SK-N-SH (cell line): ENCODE data around the gene NCKAP5. TPM values are rescaled to one million over a fixed set of nuclear protein-coding genes. Genes with fewer than 3 reads are reported as not detected.

Source experiments
- CTCF ChIA-PET: fragments of 300-600, 350-600 bp; formaldehyde crosslinking; extraction: SDS; loops from one replicate; lab custom pipeline; 2021; lab: Yijun Ruan, JAX
- POLR2A ChIA-PET: fragments of 350-600 bp; sonication (Branson Sonifier 250); formaldehyde crosslinking; extraction: SDS; loops from one replicate; lab custom pipeline; 2020; ENCODE audit warnings: antibody characterized with exemption, inconsistent platforms; lab: Yijun Ruan, JAX
- DNase-seq: peaks from one replicate; pipeline ENCODE4 v3.0.0; 2012
- H2AFZ ChIP-seq: fragments of 200-600 bp; sonication (generic); 2 replicates; pipeline ENCODE4 v1.8.1; 2016; ENCODE audit warnings: antibody characterized with exemption, mild to moderate bottlenecking, low read depth
- H3F3A ChIP-seq: fragments of 200-600 bp; sonication (generic); replicated peaks from 2 replicates; pipeline ENCODE3; 2016; ENCODE audit warnings: antibody characterized with exemption, mild to moderate bottlenecking; ENCODE audit not compliant: insufficient read depth
- H3K27ac ChIP-seq, 2 experiments: fragments of 200-500 bp in 1 of 2; fragments of 200-600 bp in 1 of 2; sonication (Bioruptor generic) in 1 of 2; sonication (generic), shearing (Covaris generic) in 1 of 2; 2 replicates each; pipeline versions ENCODE4 v1.5.1 to v1.6.1; 2014 to 2016; ENCODE audit warnings: low read depth in 2 of 2, inconsistent platforms in 1 of 2, low read length in 1 of 2, mild to moderate bottlenecking in 1 of 2, mixed read lengths in 1 of 2
- H3K27me3 ChIP-seq: fragments of 200-600 bp; sonication (generic), shearing (Covaris generic); 2 replicates; pipeline ENCODE4 v1.6.1; 2016; ENCODE audit warnings: mixed run types; ENCODE audit not compliant: insufficient read depth
- H3K36me3 ChIP-seq, 2 experiments: fragments of 200-500 bp in 1 of 2; fragments of 200-600 bp in 1 of 2; sonication (Bioruptor generic) in 1 of 2; sonication (generic) in 1 of 2; replicated peaks in 1 of 2; 2 replicates each; pipeline versions ENCODE3 to v1.5.1; 2014 to 2016; ENCODE audit warnings: low read length in 1 of 2, mild to moderate bottlenecking in 1 of 2; ENCODE audit not compliant: insufficient read depth in 2 of 2, control insufficient read depth in 1 of 2
- H3K4me1 ChIP-seq, 2 experiments: fragments of 200-500 bp in 1 of 2; fragments of 200-600 bp in 1 of 2; sonication (Bioruptor generic) in 1 of 2; sonication (generic), shearing (Covaris generic) in 1 of 2; 2 replicates each; pipeline versions ENCODE4 v1.5.1 to v1.6.1; 2014 to 2016; ENCODE audit warnings: low read depth in 1 of 2, low read length in 1 of 2, mixed run types in 1 of 2; ENCODE audit not compliant: insufficient read depth in 2 of 2, control insufficient read depth in 1 of 2
- H3K4me2 ChIP-seq: fragments of 200-600 bp; sonication (generic), shearing (Covaris generic); 2 replicates; pipeline ENCODE4 v1.6.1; 2017; ENCODE audit warnings: mixed run types
- H3K4me3 ChIP-seq, 2 experiments: fragments of 200-500 bp in 1 of 2; fragments of 200-600 bp in 1 of 2; sonication (Bioruptor generic) in 1 of 2; sonication (generic), shearing (Covaris generic) in 1 of 2; 2 replicates each; pipeline versions ENCODE4 v1.5.1 to v1.8.1; 2014 to 2016; ENCODE audit warnings: low read depth in 2 of 2, inconsistent platforms in 1 of 2, low read length in 1 of 2, mild to moderate bottlenecking in 1 of 2, mixed read lengths in 1 of 2, moderate library complexity in 1 of 2
- H3K79me2 ChIP-seq: fragments of 200-600 bp; sonication (generic); 2 replicates; pipeline ENCODE4 v1.8.1; 2017; ENCODE audit warnings: mild to moderate bottlenecking; ENCODE audit not compliant: insufficient read depth
- H3K9ac ChIP-seq: fragments of 200-600 bp; sonication (generic); 2 replicates; pipeline ENCODE4 v1.6.1; 2017; ENCODE audit warnings: mixed run types
- H3K9me2 ChIP-seq: fragments of 200-600 bp; sonication (generic); 2 replicates; pipeline ENCODE4 v1.6.1; 2017; ENCODE audit warnings: mixed run types
- H3K9me3 ChIP-seq: fragments of 200-600 bp; sonication (generic); 2 replicates; pipeline ENCODE4 v1.6.1; 2017; ENCODE audit warnings: mixed run types, mild to moderate bottlenecking, moderate library complexity
- H4K20me1 ChIP-seq: fragments of 200-600 bp; sonication (generic); 2 replicates; pipeline ENCODE4 v1.6.1; 2017; ENCODE audit warnings: mild to moderate bottlenecking, mixed run types; ENCODE audit not compliant: insufficient read depth
- CHD2 ChIP-seq: fragments of 150-350 bp; IDR thresholded peaks from 2 replicates; pipeline ENCODE4 v1.6.1; 2018; ENCODE audit warnings: low read length; ENCODE audit not compliant: partially characterized antibody
- ELF1 ChIP-seq: IDR thresholded peaks from 2 replicates; pipeline ENCODE4 v1.4.0; 2012
- EP300 ChIP-seq, 2 experiments: IDR thresholded peaks; 2 replicates each; pipeline versions ENCODE4 v1.4.0 to v1.6.1; 2012; ENCODE audit warnings: borderline replicate concordance in 1 of 2, low read depth in 1 of 2, low read length in 1 of 2
- FOXM1 ChIP-seq: IDR thresholded peaks from 2 replicates; pipeline ENCODE4 v1.4.0; 2012; ENCODE audit warnings: low read depth, mild to moderate bottlenecking
- GATA2 ChIP-seq: sonication (generic); formaldehyde crosslinking; IDR thresholded peaks from 2 replicates; pipeline ENCODE4 v1.5.0; 2020; ENCODE audit warnings: mild to moderate bottlenecking, missing genetic modification reagents
- JUND ChIP-seq: IDR thresholded peaks from 2 replicates; pipeline ENCODE4 v1.4.0; 2012
- MXI1 ChIP-seq: IDR thresholded peaks from 2 replicates; pipeline ENCODE4 v1.6.1; 2012; ENCODE audit warnings: mild to moderate bottlenecking, low read depth, low read length, improper control_type of control experiment
- NRF1 ChIP-seq: IDR thresholded peaks from 2 replicates; pipeline ENCODE4 v1.6.1; 2012; ENCODE audit warnings: low read depth, mild to moderate bottlenecking, low read length
- RAD21 ChIP-seq: IDR thresholded peaks from 2 replicates; pipeline ENCODE4 v1.6.1; 2012; ENCODE audit warnings: mild to moderate bottlenecking, low read length
- RCOR1 ChIP-seq: fragments of 150-350 bp; IDR thresholded peaks from 2 replicates; pipeline ENCODE4 v1.6.1; 2017; ENCODE audit warnings: antibody characterized with exemption, low read length
- TCF12 ChIP-seq: IDR thresholded peaks from 2 replicates; pipeline ENCODE4 v1.4.0; 2012
- YY1 ChIP-seq: IDR thresholded peaks from 2 replicates; pipeline ENCODE4 v1.4.0; 2012; ENCODE audit warnings: low read depth, mild to moderate bottlenecking
- WGBS: methylation state at CpG from one replicate; pipeline ENCODE4 v1.1.6; 2017; ENCODE audit warnings: low lambda C conversion rate; 5-methylcytosine and 5-hydroxymethylcytosine counted together
- polyA plus RNA-seq, 3 experiments: library from polyadenylated mRNA; depleted of rRNA; stranded (reverse); fragments of >200 nt; gene quantifications; 2 replicates each; pipeline ENCODE4 v1.2.3, GENCODE V29; 2012
- TF ChIP-seq, protein P1 (sequence below): fragments of 150-350 bp; IDR thresholded peaks from 2 replicates; pipeline ENCODE4 v1.6.1; 2016; ENCODE audit warnings: mild to moderate bottlenecking, low read depth, low read length
- TF ChIP-seq, protein P2 (sequence below): IDR thresholded peaks from 2 replicates; pipeline ENCODE4 v1.4.0; 2012; ENCODE audit warnings: low read depth
- TF ChIP-seq, protein P3 (sequence below): IDR thresholded peaks from 2 replicates; pipeline ENCODE4 v1.6.1; 2012; ENCODE audit warnings: mild to moderate bottlenecking, low read depth, low read length, moderate library complexity

Gene NCKAP5
- polyA plus RNA-seq, 1 of the 3 experiments (the other 2 are of a cell fraction), result 0.02 TPM

DNA sequence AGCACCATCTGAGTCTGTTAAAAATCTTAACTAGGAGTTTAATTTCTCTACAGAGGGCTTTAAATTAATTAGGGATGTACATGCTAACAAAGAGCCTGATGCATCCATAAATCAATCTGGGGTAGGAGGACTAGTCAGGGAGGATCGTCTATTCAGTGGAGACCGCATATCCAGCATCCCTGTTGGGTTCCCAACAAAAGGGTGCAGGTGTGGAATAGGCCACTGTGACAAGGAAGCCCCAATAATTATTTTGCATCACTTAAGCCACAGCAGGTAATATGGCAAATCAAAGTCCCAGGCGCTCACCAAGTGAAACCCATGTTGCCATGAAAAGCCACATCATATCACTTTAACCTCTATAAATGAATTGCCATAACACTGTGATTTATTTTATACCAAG is 392.3 kb downstream of the NCKAP5 start:
- Histone ChIP-seq H3K79me2 (no peaks in the 10 kb centered on the region), H3F3A (no peaks in the 10 kb centered on the region), H3K27ac (no peak overlapping the region), H3K4me1 (no peaks in the 10 kb centered on the region), H3K9me2 (no peaks in the 10 kb centered on the region), H3K4me2 (no peak overlapping the region), H3K27me3 (no peaks in the 10 kb centered on the region), H2AFZ (no peak overlapping the region), H3K36me3 (no peaks in the 10 kb centered on the region), H3K4me3 (no peak overlapping the region), H4K20me1 (no peaks in the 10 kb centered on the region), H3K9me3 (no peaks in the 10 kb centered on the region), H3K9ac (no peak overlapping the region)
- no peak for TF ChIP-seq NRF1
- no peak for TF ChIP-seq TCF12
- TF ChIP-seq, protein P1, sequence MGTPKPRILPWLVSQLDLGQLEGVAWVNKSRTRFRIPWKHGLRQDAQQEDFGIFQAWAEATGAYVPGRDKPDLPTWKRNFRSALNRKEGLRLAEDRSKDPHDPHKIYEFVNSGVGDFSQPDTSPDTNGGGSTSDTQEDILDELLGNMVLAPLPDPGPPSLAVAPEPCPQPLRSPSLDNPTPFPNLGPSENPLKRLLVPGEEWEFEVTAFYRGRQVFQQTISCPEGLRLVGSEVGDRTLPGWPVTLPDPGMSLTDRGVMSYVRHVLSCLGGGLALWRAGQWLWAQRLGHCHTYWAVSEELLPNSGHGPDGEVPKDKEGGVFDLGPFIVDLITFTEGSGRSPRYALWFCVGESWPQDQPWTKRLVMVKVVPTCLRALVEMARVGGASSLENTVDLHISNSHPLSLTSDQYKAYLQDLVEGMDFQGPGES, result no peak
- no peak for TF ChIP-seq GATA2
- TF ChIP-seq ELF1, result no peak
- no peak for TF ChIP-seq JUND
- TF ChIP-seq RAD21, result no peak
- TF ChIP-seq CHD2, result no peak
- TF ChIP-seq, protein P2, sequence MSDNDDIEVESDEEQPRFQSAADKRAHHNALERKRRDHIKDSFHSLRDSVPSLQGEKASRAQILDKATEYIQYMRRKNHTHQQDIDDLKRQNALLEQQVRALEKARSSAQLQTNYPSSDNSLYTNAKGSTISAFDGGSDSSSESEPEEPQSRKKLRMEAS, result no peak
- TF ChIP-seq YY1, result no peak
- no peak for TF ChIP-seq RCOR1
- no peak for TF ChIP-seq FOXM1
- no peak for TF ChIP-seq EP300 (IDR thresholded peaks at IDR 0.05; ENCODE audit: borderline replicate concordance in 1 of 2, low read depth in 1 of 2, low read length in 1 of 2)
- CTCF ChIA-PET, result no interaction called here
- no peak for DNase-seq
- POLR2A ChIA-PET, result no interaction called here
- WGBS, result 85% methylated on average over 3 of the region's 3 CpGs

DNA sequence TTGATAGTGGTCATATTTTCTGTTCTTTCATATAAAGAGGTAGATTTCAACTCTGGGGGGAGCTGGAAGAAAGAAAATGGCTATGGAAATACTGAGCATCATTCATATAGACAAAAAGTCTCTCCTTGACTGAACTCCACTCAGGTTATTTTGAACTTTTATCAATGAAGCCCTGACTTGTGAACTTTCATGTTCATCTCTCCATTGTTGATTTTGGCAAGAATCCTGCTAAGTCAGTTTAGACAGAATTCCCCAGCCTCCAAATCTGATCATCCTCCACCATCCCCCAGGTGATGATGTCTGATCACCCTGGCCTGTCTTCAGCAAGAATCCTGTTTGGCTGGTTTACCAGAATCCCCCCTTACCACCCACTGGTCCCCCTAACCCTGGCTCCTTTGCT is 395.0 kb downstream of the NCKAP5 start:
- H3K36me3 ChIP-seq, result no peaks in the 10 kb centered on the region
- TF ChIP-seq MXI1 (no peak), YY1 (no peak)
- TF ChIP-seq, protein P3, sequence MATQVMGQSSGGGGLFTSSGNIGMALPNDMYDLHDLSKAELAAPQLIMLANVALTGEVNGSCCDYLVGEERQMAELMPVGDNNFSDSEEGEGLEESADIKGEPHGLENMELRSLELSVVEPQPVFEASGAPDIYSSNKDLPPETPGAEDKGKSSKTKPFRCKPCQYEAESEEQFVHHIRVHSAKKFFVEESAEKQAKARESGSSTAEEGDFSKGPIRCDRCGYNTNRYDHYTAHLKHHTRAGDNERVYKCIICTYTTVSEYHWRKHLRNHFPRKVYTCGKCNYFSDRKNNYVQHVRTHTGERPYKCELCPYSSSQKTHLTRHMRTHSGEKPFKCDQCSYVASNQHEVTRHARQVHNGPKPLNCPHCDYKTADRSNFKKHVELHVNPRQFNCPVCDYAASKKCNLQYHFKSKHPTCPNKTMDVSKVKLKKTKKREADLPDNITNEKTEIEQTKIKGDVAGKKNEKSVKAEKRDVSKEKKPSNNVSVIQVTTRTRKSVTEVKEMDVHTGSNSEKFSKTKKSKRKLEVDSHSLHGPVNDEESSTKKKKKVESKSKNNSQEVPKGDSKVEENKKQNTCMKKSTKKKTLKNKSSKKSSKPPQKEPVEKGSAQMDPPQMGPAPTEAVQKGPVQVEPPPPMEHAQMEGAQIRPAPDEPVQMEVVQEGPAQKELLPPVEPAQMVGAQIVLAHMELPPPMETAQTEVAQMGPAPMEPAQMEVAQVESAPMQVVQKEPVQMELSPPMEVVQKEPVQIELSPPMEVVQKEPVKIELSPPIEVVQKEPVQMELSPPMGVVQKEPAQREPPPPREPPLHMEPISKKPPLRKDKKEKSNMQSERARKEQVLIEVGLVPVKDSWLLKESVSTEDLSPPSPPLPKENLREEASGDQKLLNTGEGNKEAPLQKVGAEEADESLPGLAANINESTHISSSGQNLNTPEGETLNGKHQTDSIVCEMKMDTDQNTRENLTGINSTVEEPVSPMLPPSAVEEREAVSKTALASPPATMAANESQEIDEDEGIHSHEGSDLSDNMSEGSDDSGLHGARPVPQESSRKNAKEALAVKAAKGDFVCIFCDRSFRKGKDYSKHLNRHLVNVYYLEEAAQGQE, result no peak
- CTCF ChIA-PET, result interaction anchor here (0.9 to 3.6 kb wide), 9 partner anchors 387 to 626 kb away, joined by 3 to 20 read pairs (median 4); no protein-coding TSS in a partner anchor

More for the DNA sequence above, 395.0 kb downstream of the NCKAP5 start:
- H3K9me3 ChIP-seq, result no peaks in the 10 kb centered on the region
- no peaks in the 10 kb centered on the region for H3K27me3 ChIP-seq
- no peak overlapping the region for H3K4me2 ChIP-seq
- no peaks in the 10 kb centered on the region for H3K9me2 ChIP-seq
- peaks cover 0 to 13% of the 10 kb centered on the region in 2 experiments; a peak in 2 of 4 replicates for H3K4me1 ChIP-seq
- no peaks in the 10 kb centered on the region for H3F3A ChIP-seq
- no peak overlapping the region for H2AFZ ChIP-seq
- H3K4me3 ChIP-seq, result no peak overlapping the region
- no peaks in the 10 kb centered on the region for H4K20me1 ChIP-seq
- DNase-seq, result no peak
- no peaks in the 10 kb centered on the region for H3K79me2 ChIP-seq
- no peak overlapping the region for H3K27ac ChIP-seq
- POLR2A ChIA-PET, result no interaction called here
- H3K9ac ChIP-seq, result no peak overlapping the region
